K562 (cell line): Measurements from ENCODE around the gene SIGLEC15. TPM values are rescaled to one million over a fixed set of nuclear protein-coding genes. Genes with fewer than 3 reads are reported as not detected.

Experiments
- ATAC-seq: fragments of 200-7000 bp; cut with Tn5 transposase; 3 replicates; pipeline ENCODE4 v1.9.1; 2020; ENCODE audit warnings: moderate library complexity
- BruUV-seq: library from RNA; stranded (reverse); fragments of 400-500 nt; replicated peaks from 2 replicates; lab custom pipeline; 2021; lab: Mats Ljungman, UMichigan
- CTCF ChIA-PET: fragments of 300-600 bp; formaldehyde crosslinking; extraction: SDS; loops from one replicate; lab custom pipeline; 2021; ENCODE audit warnings: low intra/inter-chr PET ratio; lab: Yijun Ruan, JAX
- POLR2A ChIA-PET: fragments of 300-600, 350-650 bp; sonication (Branson Sonifier 250); formaldehyde crosslinking; extraction: SDS; loops from one replicate; lab custom pipeline; 2021; ENCODE audit warnings: antibody characterized with exemption, inconsistent platforms; lab: Yijun Ruan, JAX
- DNase-seq, 4 experiments: peaks; one replicate each; pipeline versions ENCODE4 v3.0.0 to v3.0.0-alpha.2; 2011 to 2018; ENCODE audit warnings: low spot score in 3 of 4, mixed read lengths in 3 of 4; ENCODE audit errors: extremely low read depth in 1 of 4
- FAIRE-seq: peaks from 2 replicates; lab custom pipeline; 2011; peaks lifted over from hg19 to GRCh38; lab: Jason Lieb, UNC
- H2AFZ ChIP-seq: 2 replicates; pipeline ENCODE4 v1.6.0; 2011; ENCODE audit warnings: low read depth, low read length, control low read depth, inconsistent platforms
- H3K27ac ChIP-seq: fragments of 200-600 bp; 3 replicates; pipeline ENCODE4 v1.8.0; 2011; ENCODE audit warnings: low read depth, mild to moderate bottlenecking, control low read depth, inconsistent platforms, low read length, moderate library complexity, mixed read lengths; ENCODE audit errors: extremely low read depth
- H3K27me3 ChIP-seq, 2 experiments: fragments of 300-600 bp in 1 of 2; 2 replicates in 1 of 2; 3 replicates in 1 of 2; pipeline versions ENCODE4 v1.6.0 to v1.8.0; 2011; ENCODE audit warnings: inconsistent platforms in 2 of 2, low read length in 2 of 2, mild to moderate bottlenecking in 1 of 2, mixed read lengths in 1 of 2, moderate library complexity in 1 of 2; ENCODE audit not compliant: control insufficient read depth in 2 of 2, insufficient read depth in 2 of 2
- H3K36me3 ChIP-seq: fragments of 300-600 bp; 3 replicates; pipeline ENCODE4 v1.8.0; 2011; ENCODE audit warnings: mild to moderate bottlenecking, low read length, inconsistent platforms; ENCODE audit not compliant: control insufficient read depth, insufficient read depth
- H3K4me1 ChIP-seq, 2 experiments: fragments of 200-600 bp in 1 of 2; replicated peaks in 1 of 2; 2 replicates in 1 of 2; 3 replicates in 1 of 2; pipeline versions ENCODE4 v1.5.1 to v1.8.0; 2011; ENCODE audit warnings: inconsistent platforms in 2 of 2, low read length in 2 of 2, mild to moderate bottlenecking in 1 of 2, mixed read lengths in 1 of 2, moderate library complexity in 1 of 2; ENCODE audit not compliant: control insufficient read depth in 2 of 2, insufficient read depth in 2 of 2
- H3K4me2 ChIP-seq: 2 replicates; pipeline ENCODE4 v1.6.1; 2011; ENCODE audit warnings: low read length, control low read depth, inconsistent platforms, mixed read lengths; ENCODE audit not compliant: insufficient read depth
- H3K4me3 ChIP-seq: fragments of 200-600 bp; sonication (generic), shearing (Covaris generic); 2 replicates; pipeline ENCODE4 v1.5.1; 2016; ENCODE audit warnings: control low read depth, inconsistent platforms
- H3K79me2 ChIP-seq: fragments of 200-600 bp; 3 replicates; pipeline ENCODE4 v1.8.0; 2011; ENCODE audit warnings: low read length, inconsistent platforms; ENCODE audit not compliant: control insufficient read depth, insufficient read depth
- H3K9ac ChIP-seq, 2 experiments: 2 replicates each; pipeline versions ENCODE4 v1.6.0 to v1.6.1; 2011; ENCODE audit warnings: low read depth in 2 of 2, low read length in 2 of 2, control low read depth in 1 of 2, inconsistent platforms in 1 of 2, mild to moderate bottlenecking in 1 of 2, mixed read lengths in 1 of 2; ENCODE audit not compliant: insufficient read depth in 1 of 2
- H3K9me1 ChIP-seq: one replicate; pipeline ENCODE4 v1.6.0; 2011; ENCODE audit warnings: inconsistent platforms, mild to moderate bottlenecking, low read length, moderate library complexity; ENCODE audit not compliant: control insufficient read depth, insufficient read depth
- H3K9me3 ChIP-seq: replicated peaks from 2 replicates; pipeline ENCODE4 v1.5.1; 2011; ENCODE audit warnings: low read depth, low read length, inconsistent platforms; ENCODE audit not compliant: control insufficient read depth, insufficient read depth
- H4K20me1 ChIP-seq: replicated peaks from 2 replicates; pipeline ENCODE4 v1.6.1; 2011; ENCODE audit warnings: low read length, inconsistent platforms, mixed read lengths; ENCODE audit not compliant: control insufficient read depth, insufficient read depth
- CC2D1A ChIP-seq: fragments of 450-650 bp; IDR thresholded peaks from 2 replicates; pipeline ENCODE4 v1.6.1; 2017; ENCODE audit warnings: mild to moderate bottlenecking
- EWSR1 ChIP-seq: fragments of 450-650 bp; IDR thresholded peaks from 2 replicates; pipeline ENCODE4 v1.6.1; 2018; ENCODE audit warnings: borderline replicate concordance, mild to moderate bottlenecking, low read depth, moderate library complexity; ENCODE audit not compliant: partially characterized antibody
- HDAC6 ChIP-seq: IDR thresholded peaks from 2 replicates; pipeline ENCODE4 v1.6.1; 2012; ENCODE audit warnings: low read depth, mild to moderate bottlenecking, control low read depth, inconsistent platforms, low read length, moderate library complexity
- MEIS2 ChIP-seq: fragments of 450-650 bp; IDR thresholded peaks from 2 replicates; pipeline ENCODE4 v1.6.1; 2014; ENCODE audit warnings: mild to moderate bottlenecking; ENCODE audit not compliant: partially characterized antibody
- NFATC3 ChIP-seq: fragments of 450-650 bp; IDR thresholded peaks from 2 replicates; pipeline ENCODE4 v1.6.1; 2017; ENCODE audit warnings: mild to moderate bottlenecking
- RBM25 ChIP-seq: fragments of 200-400 bp; formaldehyde crosslinking; IDR thresholded peaks from 2 replicates; pipeline ENCODE4 v1.6.1; 2018; ENCODE audit warnings: low read length, low read depth, moderate library complexity; ENCODE audit not compliant: severe bottlenecking
- RBM39 ChIP-seq: fragments of 200-400 bp; formaldehyde crosslinking; optimal IDR thresholded peaks from 2 replicates; pipeline ENCODE3; 2018; ENCODE audit warnings: low read depth, low read length
- SMARCA5 ChIP-seq: fragments of 450-650 bp; IDR thresholded peaks from 2 replicates; pipeline ENCODE4 v1.6.1; 2016
- WHSC1 ChIP-seq: IDR thresholded peaks from one replicate; pipeline ENCODE4 v1.6.1; 2012; ENCODE audit warnings: low read length, control low read depth, inconsistent platforms
- ZNF121 ChIP-seq: sonication (generic); formaldehyde crosslinking; conservative IDR thresholded peaks from 2 replicates; pipeline ENCODE4 v1.8.0; 2022; ENCODE audit warnings: missing genetic modification reagents
- ZNF644 ChIP-seq: fragments of 200-800 bp; sonication (Bioruptor generic); IDR thresholded peaks from 2 replicates; pipeline ENCODE4 v1.6.1; 2016; ENCODE audit warnings: low read depth, missing genetic modification characterization, missing compliant biosample characterization
- ZNF707 ChIP-seq: fragments of 250-450 bp; sonication (Bioruptor Pico); conservative IDR thresholded peaks from 2 replicates; pipeline ENCODE4 v1.8.0; 2022; ENCODE audit warnings: inconsistent platforms, mild to moderate bottlenecking, moderate library complexity
- WGBS: fragments of 100-300 bp; shearing (Covaris generic); methylation state at CpG from one replicate; pipeline ENCODE4 v1.1.6; 2016; ENCODE audit warnings: low coverage, mixed read lengths; ENCODE audit not compliant: insufficient coverage; ENCODE audit errors: missing lambda C conversion rate; 5-methylcytosine and 5-hydroxymethylcytosine counted together
- in situ Hi-C: fragments of 300-500 bp; cut with MboI; formaldehyde crosslinking; loops from 4 replicates; pipeline ENCODE4 v1.15.0; 2018; ENCODE audit warnings: inconsistent platforms, mixed read lengths
- intact Hi-C: fragments of 100-400 bp; cut with micrococcal nuclease; formaldehyde crosslinking; loops from 2 replicates; pipeline ENCODE4 v1.14.2; 2022
- polyA plus RNA-seq, 8 experiments: library from polyadenylated mRNA; depleted of rRNA in 4 of 8; stranded (reverse) in 5 of 8; unstranded in 3 of 8; fragments of >200 nt; fragmentation: Nextera tagmentation in 2 of 8; fragmentation: Illumina TruSeq in 1 of 8; extraction: Ambion mirVana in 2 of 8; extraction: Trizol in 1 of 8; gene quantifications; 2 replicates each; pipeline versions ENCODE4 v1.2.1 to v1.2.3, GENCODE V29; 2011 to 2014; ENCODE audit warnings: inconsistent platforms in 1 of 8, missing spikeins in 1 of 8
- total RNA-seq, 7 experiments: library from RNA; depleted of rRNA in 6 of 7; stranded (reverse); fragments of >200 nt in 6 of 7; fragmentation: Illumina TruSeq in 2 of 7; extraction: Trizol in 2 of 7; gene quantifications; 2 replicates each; pipeline versions ENCODE4 v1.2.1 to v1.2.3, GENCODE V29; 2011 to 2021; ENCODE audit warnings: low replicate concordance in 1 of 7
- TF ChIP-seq, protein P1 (sequence below), 2 experiments: fragments of 250-450 bp in 1 of 2; fragments of 450-650 bp in 1 of 2; sonication (Bioruptor Pico) in 1 of 2; IDR thresholded peaks; 2 replicates each; pipeline versions ENCODE4 v1.6.1 to v1.8.0; 2016 to 2021; ENCODE audit warnings: mild to moderate bottlenecking in 2 of 2, moderate library complexity in 2 of 2, missing compliant biosample characterization in 1 of 2, missing genetic modification characterization in 1 of 2
- TF ChIP-seq, protein P2 (sequence below): fragments of 250-450 bp; sonication (Bioruptor Pico); IDR thresholded peaks from 2 replicates; pipeline ENCODE4 v1.5.0; 2020; ENCODE audit warnings: mild to moderate bottlenecking
- TF ChIP-seq, protein P3 (sequence below): sonication (generic); formaldehyde crosslinking; IDR thresholded peaks from 2 replicates; pipeline ENCODE4 v1.8.1; 2022; ENCODE audit warnings: missing genetic modification reagents

SIGLEC15 gene
- total and polyA plus RNA-seq, 9 of the 15 experiments (the other 6 are each of a cell fraction or from before 2014, with no cell fraction given): not detected

DNA sequence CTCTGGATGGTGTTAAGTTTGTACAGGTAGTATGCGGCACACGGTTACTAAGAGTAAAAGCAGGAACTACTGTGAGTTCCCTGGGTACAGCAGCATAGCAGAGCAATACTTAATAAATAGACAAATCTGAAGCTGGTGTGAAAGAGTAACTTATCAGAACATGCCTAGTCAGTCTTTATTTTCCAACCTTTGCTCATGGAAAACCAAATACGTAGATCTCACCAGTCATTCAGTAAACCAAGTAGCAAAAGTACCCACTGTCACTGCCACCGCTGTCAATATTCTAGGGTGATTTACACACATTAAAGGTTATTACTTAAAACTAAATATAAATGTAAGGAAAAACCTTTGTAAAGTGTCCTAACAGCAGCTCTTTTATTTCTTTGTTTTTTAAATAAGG lies 35.0 kb downstream of the SIGLEC15 start:
- intact Hi-C loops: no loop called here
- Histone ChIP-seq H3K9ac (no peak overlapping the region), H3K36me3 (peaks cover 49% of the 10 kb centered on the region; the same call in 2 of the 3 replicates), H3K27me3 (no peaks in the 10 kb centered on the region), H3K9me3 (no peaks in the 10 kb centered on the region), H3K9me1 (no peaks in the 10 kb centered on the region), H3K4me2 (no peak overlapping the region), H2AFZ (no peak overlapping the region), H3K79me2 (no peaks in the 10 kb centered on the region), H4K20me1 (no peaks in the 10 kb centered on the region; the same call in 1 of the 2 replicates), H3K27ac (no peak overlapping the region), H3K4me3 (no peak overlapping the region), H3K4me1 (no peaks in the 10 kb centered on the region)
- FAIRE-seq: no peak
- WGBS: 98% methylated on average over 4 of the region's 4 CpGs
- CTCF ChIA-PET: no interaction called here
- no peak for DNase-seq
- TF ChIP-seq HDAC6 (no peak), MEIS2 (no peak), SMARCA5 (no peak), CC2D1A (no peak), ZNF644 (tag) (no peak), ZNF707 (CRISPR knock-in tag) (no peak), NFATC3 (no peak), ZNF121 (CRISPR knock-in tag) (no peak), EWSR1 (no peak), RBM39 (no peak), WHSC1 (no peak), RBM25 (no peak)
- TF ChIP-seq, protein P1, sequence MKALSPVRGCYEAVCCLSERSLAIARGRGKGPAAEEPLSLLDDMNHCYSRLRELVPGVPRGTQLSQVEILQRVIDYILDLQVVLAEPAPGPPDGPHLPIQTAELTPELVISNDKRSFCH (CRISPR knock-in tag; IDR thresholded peaks at IDR 0.05): no peak
- TF ChIP-seq, protein P1 (tag; IDR thresholded peaks at IDR 0.05): no peak
- TF ChIP-seq, protein P2, sequence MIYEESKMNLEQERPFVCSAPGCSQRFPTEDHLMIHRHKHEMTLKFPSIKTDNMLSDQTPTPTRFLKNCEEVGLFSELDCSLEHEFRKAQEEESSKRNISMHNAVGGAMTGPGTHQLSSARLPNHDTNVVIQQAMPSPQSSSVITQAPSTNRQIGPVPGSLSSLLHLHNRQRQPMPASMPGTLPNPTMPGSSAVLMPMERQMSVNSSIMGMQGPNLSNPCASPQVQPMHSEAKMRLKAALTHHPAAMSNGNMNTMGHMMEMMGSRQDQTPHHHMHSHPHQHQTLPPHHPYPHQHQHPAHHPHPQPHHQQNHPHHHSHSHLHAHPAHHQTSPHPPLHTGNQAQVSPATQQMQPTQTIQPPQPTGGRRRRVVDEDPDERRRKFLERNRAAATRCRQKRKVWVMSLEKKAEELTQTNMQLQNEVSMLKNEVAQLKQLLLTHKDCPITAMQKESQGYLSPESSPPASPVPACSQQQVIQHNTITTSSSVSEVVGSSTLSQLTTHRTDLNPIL (CRISPR knock-in tag): no peak
- TF ChIP-seq, protein P3, sequence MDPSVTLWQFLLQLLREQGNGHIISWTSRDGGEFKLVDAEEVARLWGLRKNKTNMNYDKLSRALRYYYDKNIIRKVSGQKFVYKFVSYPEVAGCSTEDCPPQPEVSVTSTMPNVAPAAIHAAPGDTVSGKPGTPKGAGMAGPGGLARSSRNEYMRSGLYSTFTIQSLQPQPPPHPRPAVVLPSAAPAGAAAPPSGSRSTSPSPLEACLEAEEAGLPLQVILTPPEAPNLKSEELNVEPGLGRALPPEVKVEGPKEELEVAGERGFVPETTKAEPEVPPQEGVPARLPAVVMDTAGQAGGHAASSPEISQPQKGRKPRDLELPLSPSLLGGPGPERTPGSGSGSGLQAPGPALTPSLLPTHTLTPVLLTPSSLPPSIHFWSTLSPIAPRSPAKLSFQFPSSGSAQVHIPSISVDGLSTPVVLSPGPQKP (CRISPR knock-in tag): no peak
- no TSS peak for BruUV-seq
- POLR2A ChIA-PET: no interaction called here
- in situ Hi-C loops: no loop called here
- no peak for ATAC-seq
